ENCODE results near the gene MPV17L. TPM values are rescaled to one million over a fixed set of nuclear protein-coding genes. Genes with fewer than 3 reads are reported as not detected.
"Not testable (repeated sequence)": the region's sequence is repeated elsewhere in the genome, so short reads cannot be mapped to it uniquely, and the experiment has no call there.

MPV17L gene
- total RNA-seq, result not detected

DNA sequence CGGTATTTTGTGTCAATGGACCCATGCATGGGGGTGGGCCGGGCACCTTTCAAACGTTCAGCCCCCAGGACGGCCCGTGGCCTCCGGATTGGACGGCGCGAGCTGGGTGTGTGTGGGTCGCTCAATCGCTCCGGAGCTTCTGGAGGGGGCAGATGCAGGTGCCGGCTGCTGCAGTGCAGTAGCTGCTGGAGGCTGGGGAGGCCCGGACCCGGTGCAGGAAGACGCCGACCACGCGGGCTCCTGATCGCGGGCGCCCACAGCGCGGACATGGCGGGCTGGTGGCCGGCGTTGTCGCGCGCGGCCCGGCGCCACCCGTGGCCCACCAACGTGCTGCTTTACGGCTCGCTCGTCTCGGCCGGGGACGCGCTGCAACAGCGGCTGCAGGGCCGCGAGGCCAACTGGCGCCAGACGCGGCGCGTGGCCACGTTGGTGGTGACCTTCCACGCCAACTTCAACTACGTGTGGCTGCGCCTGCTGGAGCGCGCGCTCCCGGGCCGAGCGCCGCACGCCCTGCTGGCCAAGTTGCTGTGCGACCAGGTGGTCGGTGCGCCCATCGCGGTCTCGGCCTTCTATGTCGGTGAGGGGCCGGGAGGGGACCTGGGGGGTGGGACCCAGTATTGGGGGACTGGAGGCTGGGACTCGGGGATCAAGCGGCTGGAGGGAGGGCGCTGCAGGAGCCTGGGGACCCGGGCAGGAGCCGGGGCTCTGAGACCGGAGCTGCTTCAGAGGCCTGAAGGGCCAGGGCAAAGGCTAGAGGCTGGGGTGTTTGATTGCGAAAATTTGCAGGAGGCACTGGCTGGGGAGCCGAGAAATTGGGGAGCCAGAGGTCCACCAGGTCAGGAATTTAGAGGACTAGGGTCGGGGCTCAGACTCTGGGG is at the start of gene MPV17L:
Gene MPV17L (plus strand): TSS at position 124 of the 878 bp plus-strand sequence. CDS start 144 bp downstream, at position 268.
- H3K36me3 Mint-ChIP-seq (ENCODE audit: low read depth); intact Hi-C loops (cut with micrococcal nuclease); H3K27ac Mint-ChIP-seq; CTCF ChIA-PET; H3K9me3 Mint-ChIP-seq; H3K4me1 Mint-ChIP-seq (ENCODE audit: low read depth); DNase-seq: not testable (repeated sequence)
- H3K27me3 Mint-ChIP-seq (ENCODE audit: low read depth), result peaks cover 30% of the 10 kb centered on the region
- peak within 1 kb of the TSS; percentile 39 for H3K4me3 Mint-ChIP-seq

DNA sequence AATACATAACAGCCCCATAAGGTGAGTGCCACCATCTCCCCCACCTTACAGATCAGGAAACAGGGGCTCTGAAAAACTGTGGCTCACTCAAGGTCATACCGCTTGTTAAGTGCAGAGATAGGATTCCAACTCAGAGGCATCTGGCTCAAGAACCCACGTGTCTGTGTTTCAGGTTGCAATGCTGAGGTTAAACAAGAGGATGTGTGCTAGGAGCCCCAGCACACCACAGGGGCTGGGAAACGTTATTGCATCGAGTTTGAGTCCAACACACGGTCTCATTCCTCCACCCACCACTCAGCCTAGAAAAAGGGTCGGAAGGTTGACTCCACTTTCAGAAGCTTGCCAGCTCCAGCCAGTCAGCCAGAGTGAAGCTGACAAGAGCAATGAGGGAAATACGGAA is 46.8 kb upstream of the MPV17L start:
- H3K4me1 Mint-ChIP-seq (ENCODE audit: low read depth); H3K9me3 Mint-ChIP-seq; H3K4me3 Mint-ChIP-seq; DNase-seq; intact Hi-C loops (cut with micrococcal nuclease); H3K27me3 Mint-ChIP-seq (ENCODE audit: low read depth); H3K27ac Mint-ChIP-seq; CTCF ChIA-PET; H3K36me3 Mint-ChIP-seq (ENCODE audit: low read depth): not testable (repeated sequence)

DNA sequence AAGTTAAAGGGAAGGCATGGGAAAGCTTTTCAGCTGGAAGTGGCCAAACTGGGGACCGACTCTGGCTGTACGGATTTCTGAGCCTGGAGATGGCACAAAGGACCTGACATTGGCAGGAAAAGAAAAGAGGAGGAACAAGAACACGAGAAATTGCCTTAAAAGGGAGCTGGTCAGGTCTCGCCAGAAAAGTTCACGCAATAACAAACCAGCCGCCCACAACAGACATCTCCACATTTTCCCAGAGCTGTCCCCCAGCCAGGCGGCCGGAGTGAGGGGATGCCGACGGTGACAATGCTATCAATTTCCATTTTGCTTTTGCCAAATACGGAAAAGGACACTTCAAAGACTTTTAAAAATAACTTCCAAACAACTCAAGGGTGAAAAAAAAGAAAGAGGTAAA is 44.3 kb upstream of the MPV17L start:
- H3K9me3 Mint-ChIP-seq; intact Hi-C loops (cut with micrococcal nuclease); H3K27ac Mint-ChIP-seq; H3K4me3 Mint-ChIP-seq; CTCF ChIA-PET; H3K36me3 Mint-ChIP-seq (ENCODE audit: low read depth); H3K27me3 Mint-ChIP-seq (ENCODE audit: low read depth); H3K4me1 Mint-ChIP-seq (ENCODE audit: low read depth); DNase-seq: not testable (repeated sequence)

DNA sequence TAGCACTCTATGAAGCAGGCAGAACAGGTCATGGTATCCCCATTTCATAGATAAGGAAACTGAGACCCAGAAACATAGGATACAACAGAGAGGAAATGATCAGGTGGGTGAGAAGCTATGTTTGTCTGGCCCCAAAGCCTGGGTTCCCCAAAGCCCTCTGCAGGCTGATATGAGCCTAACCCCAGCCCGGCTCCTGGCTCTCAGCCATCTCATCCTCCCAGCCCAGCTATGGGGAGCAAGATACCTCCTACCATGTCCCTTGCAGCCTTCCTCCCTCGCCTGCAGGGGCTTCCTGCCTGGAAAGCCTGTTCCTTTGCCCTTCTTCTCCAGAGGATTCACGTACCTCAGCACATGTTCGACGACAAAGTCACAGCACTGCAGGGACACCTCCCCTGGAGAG is 43.8 kb upstream of the MPV17L start:
- CTCF ChIA-PET; H3K36me3 Mint-ChIP-seq (ENCODE audit: low read depth); intact Hi-C loops (cut with micrococcal nuclease); DNase-seq; H3K4me3 Mint-ChIP-seq; H3K27ac Mint-ChIP-seq; H3K9me3 Mint-ChIP-seq; H3K4me1 Mint-ChIP-seq (ENCODE audit: low read depth); H3K27me3 Mint-ChIP-seq (ENCODE audit: low read depth): not testable (repeated sequence)

DNA sequence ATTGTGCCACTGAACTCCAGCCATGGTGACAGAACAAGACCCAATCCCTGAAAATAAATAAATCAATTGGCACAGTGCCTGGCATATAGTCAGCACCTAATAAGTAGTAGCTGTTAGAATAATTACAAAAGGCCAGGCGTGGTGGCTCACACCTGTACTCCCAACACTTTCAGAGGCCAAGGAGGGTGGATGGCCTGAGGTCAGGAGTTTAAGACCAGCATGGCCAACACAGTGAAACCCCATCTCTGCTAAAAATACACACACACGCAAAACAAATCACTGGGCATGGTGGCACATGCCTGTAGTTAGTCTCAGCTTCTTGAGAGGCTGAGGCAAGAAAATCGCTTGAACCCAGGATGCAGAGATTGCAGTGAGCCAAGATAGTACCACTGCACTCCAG is 42.7 kb upstream of the MPV17L start:
- H3K4me3 Mint-ChIP-seq; H3K27me3 Mint-ChIP-seq (ENCODE audit: low read depth); CTCF ChIA-PET; H3K36me3 Mint-ChIP-seq (ENCODE audit: low read depth); H3K9me3 Mint-ChIP-seq; H3K4me1 Mint-ChIP-seq (ENCODE audit: low read depth); H3K27ac Mint-ChIP-seq; DNase-seq; intact Hi-C loops (cut with micrococcal nuclease): not testable (repeated sequence)

DNA sequence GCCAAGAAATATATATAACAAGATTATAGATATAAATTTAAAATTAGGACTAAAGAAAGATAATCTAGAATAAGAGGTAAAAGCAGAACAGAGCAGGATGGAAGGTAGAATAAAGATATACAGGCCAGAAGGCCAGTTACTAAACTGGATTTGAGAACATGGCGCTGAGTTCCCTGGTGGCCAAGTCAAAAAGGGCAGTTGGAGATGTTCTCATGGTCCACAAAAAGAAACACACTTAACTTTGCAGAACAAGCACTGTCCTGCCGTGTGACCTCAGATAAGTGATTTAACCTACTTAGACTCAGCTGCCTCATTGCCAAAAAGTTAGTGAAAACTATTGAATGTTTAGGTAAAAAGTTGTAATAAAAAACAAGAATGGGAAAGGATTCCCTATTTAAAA is 40.7 kb upstream of the MPV17L start:
- CTCF ChIA-PET; H3K27ac Mint-ChIP-seq; intact Hi-C loops (cut with micrococcal nuclease); H3K27me3 Mint-ChIP-seq (ENCODE audit: low read depth); H3K9me3 Mint-ChIP-seq; H3K4me1 Mint-ChIP-seq (ENCODE audit: low read depth); DNase-seq; H3K36me3 Mint-ChIP-seq (ENCODE audit: low read depth); H3K4me3 Mint-ChIP-seq: not testable (repeated sequence)

DNA sequence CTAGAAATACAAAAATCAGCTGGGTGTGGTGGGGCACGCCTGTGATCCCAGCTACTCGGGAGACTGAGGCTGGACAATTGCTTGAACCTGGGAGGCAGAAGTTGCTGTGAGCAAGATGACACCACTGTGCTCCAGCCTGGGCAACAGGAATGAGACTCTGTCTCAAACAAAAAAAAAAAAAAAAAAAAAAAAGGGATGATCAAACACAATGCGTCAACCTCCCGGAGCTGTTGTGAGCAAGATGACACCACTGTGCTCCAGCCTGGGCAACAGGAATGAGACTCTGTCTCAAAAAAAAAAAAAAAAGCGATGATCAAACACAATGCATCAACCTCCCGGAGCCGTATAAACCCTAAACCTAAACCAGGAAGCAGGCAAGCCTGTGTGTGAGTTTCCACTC is 38.1 kb upstream of the MPV17L start:
- H3K9me3 Mint-ChIP-seq; H3K36me3 Mint-ChIP-seq (ENCODE audit: low read depth); H3K4me3 Mint-ChIP-seq; H3K4me1 Mint-ChIP-seq (ENCODE audit: low read depth); CTCF ChIA-PET; DNase-seq; H3K27ac Mint-ChIP-seq; H3K27me3 Mint-ChIP-seq (ENCODE audit: low read depth); intact Hi-C loops (cut with micrococcal nuclease): not testable (repeated sequence)

DNA sequence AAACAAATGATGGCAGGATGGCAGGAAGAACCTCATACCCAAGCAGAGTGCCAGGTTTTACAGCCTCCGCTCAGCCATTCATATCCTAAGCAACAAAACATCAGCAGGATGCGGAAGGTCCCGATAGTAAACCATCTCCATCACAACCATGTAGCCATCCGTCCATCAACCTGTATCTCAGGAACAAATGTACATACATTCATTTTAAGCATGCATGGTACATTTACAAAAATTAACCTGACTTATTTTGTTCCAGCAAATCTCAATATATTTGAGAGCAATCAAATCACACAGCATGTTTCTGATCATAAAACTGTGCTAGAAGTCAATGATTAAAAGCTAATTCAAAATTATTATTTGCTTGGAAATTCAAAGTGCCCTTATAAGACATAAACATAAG is 17.4 kb upstream of the MPV17L start, which contains the start of gene NPIPA5:
Gene NPIPA5 (minus strand): TSS at position 101 of the 400 bp plus-strand sequence. CDS start 0 bp downstream, at position 101.
- intact Hi-C loops (cut with micrococcal nuclease); H3K36me3 Mint-ChIP-seq (ENCODE audit: low read depth); DNase-seq; H3K4me3 Mint-ChIP-seq; H3K4me1 Mint-ChIP-seq (ENCODE audit: low read depth); H3K9me3 Mint-ChIP-seq; H3K27ac Mint-ChIP-seq; H3K27me3 Mint-ChIP-seq (ENCODE audit: low read depth); CTCF ChIA-PET: not testable (repeated sequence)

DNA sequence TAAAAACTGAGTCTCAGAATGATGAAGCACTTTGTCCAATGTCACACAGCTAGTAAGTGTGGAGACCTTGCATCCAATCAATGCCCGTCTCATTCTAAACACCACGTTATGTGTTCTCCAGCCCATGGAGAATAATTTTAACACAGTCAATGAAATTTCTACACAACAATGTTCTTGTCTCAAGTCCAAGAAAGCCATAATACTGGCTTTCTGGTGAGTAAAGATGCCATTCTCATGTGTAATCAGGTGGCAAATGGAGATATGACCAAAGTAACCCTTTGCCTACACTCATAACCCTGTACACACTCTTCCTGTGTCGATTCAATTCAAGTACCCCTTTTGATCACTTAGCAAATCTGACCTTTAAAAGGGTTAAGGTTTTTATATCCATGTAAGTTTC is 12.7 kb upstream of the MPV17L start:
- H3K9me3 Mint-ChIP-seq; CTCF ChIA-PET; H3K36me3 Mint-ChIP-seq (ENCODE audit: low read depth); H3K4me1 Mint-ChIP-seq (ENCODE audit: low read depth); H3K27me3 Mint-ChIP-seq (ENCODE audit: low read depth); H3K4me3 Mint-ChIP-seq; H3K27ac Mint-ChIP-seq; intact Hi-C loops (cut with micrococcal nuclease); DNase-seq: not testable (repeated sequence)

DNA sequence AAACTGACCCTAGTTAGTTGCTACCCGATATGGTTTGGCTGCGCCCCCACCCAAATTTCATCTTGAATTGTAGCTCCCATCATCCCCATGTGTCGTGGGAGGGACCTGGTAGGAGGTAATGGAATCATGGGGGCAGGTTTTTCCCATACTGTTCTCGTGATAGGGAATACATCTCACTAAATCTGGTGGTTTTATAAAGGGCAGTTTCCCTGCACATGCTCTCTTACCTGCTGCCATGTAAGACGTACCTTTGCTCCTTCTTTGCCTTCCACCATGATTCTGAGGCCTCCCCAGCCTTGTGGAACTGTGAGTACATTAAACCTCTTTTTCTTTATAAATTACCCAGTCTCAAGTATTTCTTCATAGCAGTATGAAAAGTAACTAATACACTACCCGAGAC is 7.5 kb upstream of the MPV17L start:
- H3K9me3 Mint-ChIP-seq; H3K4me3 Mint-ChIP-seq; H3K4me1 Mint-ChIP-seq (ENCODE audit: low read depth); CTCF ChIA-PET; H3K27ac Mint-ChIP-seq; H3K36me3 Mint-ChIP-seq (ENCODE audit: low read depth); DNase-seq; H3K27me3 Mint-ChIP-seq (ENCODE audit: low read depth); intact Hi-C loops (cut with micrococcal nuclease): not testable (repeated sequence)

DNA sequence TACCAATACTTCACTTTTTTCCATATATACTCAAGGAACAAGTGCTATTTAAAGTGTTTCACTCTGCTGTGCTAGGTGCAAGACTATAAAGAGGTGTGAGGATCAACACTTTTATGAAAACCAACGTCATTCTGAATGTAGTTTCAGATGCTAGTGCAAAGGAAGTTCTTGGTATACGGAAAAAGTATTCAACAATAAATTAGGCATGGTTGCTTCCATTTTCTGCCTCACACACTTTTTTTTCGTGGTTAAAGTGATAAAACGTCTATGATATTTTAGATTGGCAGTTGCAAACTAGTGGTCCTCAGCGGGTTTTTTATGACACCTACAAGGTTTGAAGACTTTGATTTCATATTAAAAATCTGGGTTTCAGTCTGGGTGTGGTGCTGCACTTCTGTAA is 5.6 kb upstream of the MPV17L start:
- CTCF ChIA-PET; H3K4me3 Mint-ChIP-seq; DNase-seq; intact Hi-C loops (cut with micrococcal nuclease); H3K36me3 Mint-ChIP-seq (ENCODE audit: low read depth); H3K9me3 Mint-ChIP-seq; H3K27me3 Mint-ChIP-seq (ENCODE audit: low read depth); H3K27ac Mint-ChIP-seq; H3K4me1 Mint-ChIP-seq (ENCODE audit: low read depth): not testable (repeated sequence)

DNA sequence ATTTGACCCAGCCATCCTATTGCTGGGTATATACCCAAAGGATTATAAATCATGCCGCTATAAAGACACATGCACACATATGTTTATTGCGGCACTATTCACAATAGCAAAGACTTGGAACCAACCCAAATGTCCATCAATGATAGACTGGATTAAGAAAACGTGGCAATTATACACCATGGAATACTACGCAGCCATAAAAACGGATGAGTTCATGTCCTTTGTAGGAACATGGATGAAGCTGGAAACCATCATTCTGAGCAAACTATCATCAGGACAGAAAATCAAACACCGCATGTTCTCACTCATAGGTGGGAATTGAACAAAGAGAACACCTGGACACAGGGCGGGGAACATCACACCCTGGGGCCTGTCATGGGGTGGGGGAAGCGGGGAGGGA is 2.5 kb upstream of the MPV17L start:
- H3K36me3 Mint-ChIP-seq (ENCODE audit: low read depth); intact Hi-C loops (cut with micrococcal nuclease); H3K9me3 Mint-ChIP-seq; H3K27ac Mint-ChIP-seq; DNase-seq; CTCF ChIA-PET; H3K4me1 Mint-ChIP-seq (ENCODE audit: low read depth); H3K4me3 Mint-ChIP-seq: not testable (repeated sequence)
- H3K27me3 Mint-ChIP-seq (ENCODE audit: low read depth), result peaks cover 24% of the 10 kb centered on the region

DNA sequence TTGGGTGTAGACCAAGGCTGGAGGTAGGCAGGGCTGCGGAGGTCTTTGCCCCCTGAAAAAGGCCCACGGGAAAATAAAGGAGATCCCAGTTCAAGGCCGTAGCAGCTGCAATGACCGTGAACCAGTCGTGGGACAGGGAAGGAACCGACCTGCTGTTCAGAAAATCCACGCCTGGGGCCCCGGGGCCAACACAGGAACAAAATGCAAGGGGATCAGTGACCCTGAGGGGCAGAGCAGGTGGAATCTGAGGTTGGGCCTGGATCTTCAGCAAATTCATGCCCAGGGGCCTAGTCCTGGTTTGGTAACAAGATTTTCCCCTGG is 915 bp downstream of the MPV17L start:
- CTCF ChIA-PET; H3K9me3 Mint-ChIP-seq; H3K27ac Mint-ChIP-seq; H3K4me3 Mint-ChIP-seq; intact Hi-C loops (cut with micrococcal nuclease); H3K4me1 Mint-ChIP-seq (ENCODE audit: low read depth); H3K36me3 Mint-ChIP-seq (ENCODE audit: low read depth); DNase-seq: not testable (repeated sequence)
- H3K27me3 Mint-ChIP-seq (ENCODE audit: low read depth), result peaks cover 27% of the 10 kb centered on the region

All from activated naive CD4-positive, alpha-beta T cell treated with anti-CD3 and anti-CD28 coated beads for 36 hours (primary cell).